Fibroblast of mammary gland (primary cell): ENCODE data around the gene GRSF1.
A peak's percentile ranks its signal among the peaks of the same experiment; 100 is the strongest.
"Not testable (repeated sequence)": the region's sequence is repeated elsewhere in the genome, so short reads cannot be mapped to it uniquely, and the experiment has no call there.

Source experiments
- DNase-seq: peaks from one replicate; pipeline ENCODE4 v3.0.0-alpha.2; 2010; ENCODE audit warnings: low read depth
- H3K4me3 ChIP-seq: 2 replicates; pipeline ENCODE4 v1.5.1; 2011; ENCODE audit warnings: low read depth, mild to moderate bottlenecking, low read length, moderate library complexity; ENCODE audit not compliant: control insufficient read depth
- TF ChIP-seq, protein P1 (sequence below): conservative IDR thresholded peaks from 2 replicates; pipeline ENCODE4 v1.5.1; 2011; ENCODE audit warnings: low read depth, low read length, inconsistent platforms; ENCODE audit not compliant: control insufficient read depth, insufficient read depth

GRSF1 gene

GRCh38 chr4:70788733-70789132 is 51.0 kb downstream of the GRSF1 start:
- TF ChIP-seq, protein P1, sequence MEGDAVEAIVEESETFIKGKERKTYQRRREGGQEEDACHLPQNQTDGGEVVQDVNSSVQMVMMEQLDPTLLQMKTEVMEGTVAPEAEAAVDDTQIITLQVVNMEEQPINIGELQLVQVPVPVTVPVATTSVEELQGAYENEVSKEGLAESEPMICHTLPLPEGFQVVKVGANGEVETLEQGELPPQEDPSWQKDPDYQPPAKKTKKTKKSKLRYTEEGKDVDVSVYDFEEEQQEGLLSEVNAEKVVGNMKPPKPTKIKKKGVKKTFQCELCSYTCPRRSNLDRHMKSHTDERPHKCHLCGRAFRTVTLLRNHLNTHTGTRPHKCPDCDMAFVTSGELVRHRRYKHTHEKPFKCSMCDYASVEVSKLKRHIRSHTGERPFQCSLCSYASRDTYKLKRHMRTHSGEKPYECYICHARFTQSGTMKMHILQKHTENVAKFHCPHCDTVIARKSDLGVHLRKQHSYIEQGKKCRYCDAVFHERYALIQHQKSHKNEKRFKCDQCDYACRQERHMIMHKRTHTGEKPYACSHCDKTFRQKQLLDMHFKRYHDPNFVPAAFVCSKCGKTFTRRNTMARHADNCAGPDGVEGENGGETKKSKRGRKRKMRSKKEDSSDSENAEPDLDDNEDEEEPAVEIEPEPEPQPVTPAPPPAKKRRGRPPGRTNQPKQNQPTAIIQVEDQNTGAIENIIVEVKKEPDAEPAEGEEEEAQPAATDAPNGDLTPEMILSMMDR = no peak
- DNase-seq = no peak
- H3K4me3 ChIP-seq = no peak overlapping the region

DNA sequence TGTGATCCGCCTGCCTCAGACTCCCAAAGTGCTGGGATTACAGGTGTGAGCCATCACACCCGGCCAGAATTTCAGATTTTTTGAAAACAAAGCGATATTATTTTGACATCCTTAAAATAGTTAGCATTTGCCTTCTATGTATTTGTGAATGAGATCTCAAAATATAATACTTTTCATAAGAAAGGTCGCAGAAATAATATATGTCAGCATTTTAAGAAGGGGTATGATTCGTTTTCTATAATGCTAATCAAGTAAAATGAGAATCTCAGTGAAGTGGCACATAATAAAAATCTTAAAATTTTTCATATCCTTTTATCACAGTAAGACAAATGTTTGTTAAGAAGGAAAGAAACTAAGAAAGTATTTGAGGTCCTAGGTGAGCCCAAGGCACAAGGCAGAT is 52.2 kb downstream of the GRSF1 start:
- no peak for DNase-seq

DNA sequence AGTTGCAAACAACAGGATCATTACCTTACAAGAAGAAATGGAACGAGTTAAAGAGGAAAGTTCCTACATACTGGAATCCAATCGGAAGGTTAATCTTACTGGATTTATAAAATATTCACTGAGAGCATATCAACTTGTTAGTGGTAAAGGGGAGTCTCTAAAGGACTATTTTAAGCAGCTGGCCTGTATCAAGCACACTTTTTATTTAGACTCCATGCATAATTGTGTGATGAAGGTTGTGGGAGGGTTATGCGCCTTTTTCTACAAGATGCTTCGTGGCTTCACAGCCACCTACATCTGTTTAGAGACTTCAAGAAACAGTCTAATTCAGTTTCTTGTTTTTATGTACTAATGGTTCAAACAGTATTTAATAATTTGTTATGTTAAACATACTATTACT is 56.6 kb downstream of the GRSF1 start:
- TF ChIP-seq, protein P1 = no peak
- no peak overlapping the region for H3K4me3 ChIP-seq
- no peak for DNase-seq

More for the DNA sequence above, 52.2 kb downstream of the GRSF1 start:
- TF ChIP-seq, protein P1 = no peak
- no peak overlapping the region for H3K4me3 ChIP-seq

GRCh38 chr4:70778888-70779422 is 60.7 kb downstream of the GRSF1 start:
- TF ChIP-seq, protein P1 = no peak
- peak; percentile 13 for DNase-seq

DNA sequence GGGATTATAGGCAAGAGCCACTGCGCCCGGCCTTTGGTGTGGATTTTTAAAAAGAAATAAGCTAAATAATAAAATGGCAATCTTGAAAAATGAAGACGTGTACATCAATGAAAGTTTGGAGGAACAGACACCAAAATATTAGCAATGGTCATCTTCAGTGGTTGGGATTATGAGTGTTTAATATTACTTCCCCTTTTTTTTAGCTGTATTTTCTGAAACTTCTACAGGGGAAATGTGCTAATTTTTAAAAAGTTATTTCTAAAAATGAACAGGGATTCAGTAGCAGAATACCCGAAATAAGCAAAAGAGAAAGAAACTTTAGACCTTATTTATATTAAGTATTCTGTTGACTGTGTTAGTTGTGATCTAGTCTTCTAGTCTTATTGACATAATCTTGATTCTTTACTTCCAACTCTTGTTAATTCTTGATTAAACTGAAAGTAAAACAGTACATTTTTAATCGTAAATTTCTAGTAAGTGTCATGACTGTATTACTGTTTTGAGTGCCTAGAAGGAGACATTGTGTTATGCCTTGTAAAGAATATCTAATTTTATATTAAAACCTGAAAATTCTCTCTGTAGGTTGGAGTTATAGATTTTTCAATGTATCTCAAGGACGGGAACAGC is 66.6 kb downstream of the GRSF1 start:
- DNase-seq = no peak
- TF ChIP-seq, protein P1 = no peak
- H3K4me3 ChIP-seq = no peak overlapping the region

More at GRCh38 chr4:70778888-70779422, 60.7 kb downstream of the GRSF1 start:
- no peak overlapping the region for H3K4me3 ChIP-seq

GRCh38 chr4:70769396-70769795 is 70.3 kb downstream of the GRSF1 start:
- not testable (repeated sequence) for DNase-seq, H3K4me3 ChIP-seq

GRCh38 chr4:70768301-70768948 is 71.3 kb downstream of the GRSF1 start:
- H3K4me3 ChIP-seq = no peak overlapping the region
- TF ChIP-seq, protein P1 = no peak
- DNase-seq = peak; percentile 5
